GM19025 (cell line): ENCODE data around the gene TOMM5.

Experiments
- ATAC-seq: cut with Tn5 transposase; IDR thresholded peaks from one replicate; pipeline ENCODE4 v1.9.1; 2021; ENCODE audit warnings: mild to moderate bottlenecking, low read depth, moderate library complexity; ENCODE audit not compliant: unreplicated experiment

The TOMM5 gene

GRCh38 chr9:37592108-37592951 is at the start of gene TOMM5:
Gene TOMM5, minus strand, starts transcription at chr9:37592597. Its CDS starts 65 bp downstream, at chr9:37592532.
- ATAC-seq, result peak; percentile 90

DNA sequence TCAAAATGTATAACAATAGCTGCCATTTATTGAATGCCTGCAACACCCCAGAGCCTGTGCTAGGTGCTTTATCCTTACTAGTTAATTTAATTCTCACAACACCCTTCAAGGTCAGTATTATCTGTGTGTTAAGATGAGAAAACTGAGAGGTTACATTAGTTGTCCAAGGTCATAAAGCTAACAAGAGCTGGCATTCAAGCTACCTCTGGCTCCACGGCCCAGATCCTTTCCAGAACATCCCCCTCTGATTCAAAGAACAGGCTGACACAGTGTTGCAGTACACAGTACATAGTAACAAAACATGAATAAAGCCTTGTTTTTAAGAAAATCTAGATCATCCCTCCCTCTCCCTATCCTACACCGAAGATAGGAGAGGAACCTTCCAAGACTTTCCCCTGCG is 48.9 kb upstream of the TOMM5 start:
- ATAC-seq, result no peak

- no peak for ATAC-seq
Measured at GRCh38 chr9:37640246-37640645, 47.8 kb upstream of the TOMM5 start.

GRCh38 chr9:37639841-37640240 is 47.4 kb upstream of the TOMM5 start:
- ATAC-seq, result no peak

GRCh38 chr9:37639109-37639762 is 46.8 kb upstream of the TOMM5 start:
- ATAC-seq, result no peak

DNA sequence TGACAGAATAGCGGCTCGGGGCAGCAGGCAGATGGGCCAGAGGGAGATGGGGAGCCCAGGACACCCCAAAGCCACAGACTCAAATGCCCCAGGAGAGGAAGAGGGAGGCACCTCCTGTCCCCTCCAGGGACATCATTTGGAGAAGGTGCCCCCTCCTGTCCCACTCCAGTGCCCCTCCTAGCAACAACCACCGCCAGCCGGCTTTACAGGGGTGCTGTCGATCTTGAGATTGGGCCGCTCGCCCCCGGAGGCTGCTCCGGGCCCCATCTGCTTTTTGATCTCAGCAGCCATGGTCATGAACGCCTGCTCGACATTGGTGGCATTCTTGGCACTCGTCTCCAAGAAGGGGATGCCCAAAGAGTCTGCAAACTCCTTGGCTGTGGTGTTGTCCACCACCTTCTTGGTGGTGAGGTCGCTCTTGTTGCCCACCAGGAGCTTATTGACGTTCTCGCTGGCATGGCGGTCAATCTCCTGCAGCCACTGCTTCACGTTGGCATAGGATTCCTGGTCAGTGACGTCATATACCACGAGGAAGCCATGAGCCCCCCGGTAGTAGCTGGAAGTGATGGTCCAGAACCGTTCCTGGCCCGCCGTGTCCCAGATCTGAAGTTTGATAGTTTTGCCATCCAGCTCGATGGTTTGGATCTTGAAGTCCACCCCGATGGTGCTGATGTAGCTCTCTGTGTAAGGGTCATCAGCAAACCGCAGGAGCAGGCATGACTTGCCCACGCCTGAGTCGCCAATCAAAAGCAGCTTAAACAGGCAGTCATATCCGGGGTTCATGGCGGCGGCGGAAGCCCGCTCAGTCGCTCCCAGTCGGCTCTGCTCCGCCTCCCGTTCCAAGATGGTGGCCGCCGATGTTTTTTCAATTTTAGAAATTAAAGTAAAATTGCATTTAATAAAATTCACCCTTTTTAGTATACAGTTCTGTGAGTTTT is 44.4 kb upstream of the TOMM5 start:
- no peak for ATAC-seq

DNA sequence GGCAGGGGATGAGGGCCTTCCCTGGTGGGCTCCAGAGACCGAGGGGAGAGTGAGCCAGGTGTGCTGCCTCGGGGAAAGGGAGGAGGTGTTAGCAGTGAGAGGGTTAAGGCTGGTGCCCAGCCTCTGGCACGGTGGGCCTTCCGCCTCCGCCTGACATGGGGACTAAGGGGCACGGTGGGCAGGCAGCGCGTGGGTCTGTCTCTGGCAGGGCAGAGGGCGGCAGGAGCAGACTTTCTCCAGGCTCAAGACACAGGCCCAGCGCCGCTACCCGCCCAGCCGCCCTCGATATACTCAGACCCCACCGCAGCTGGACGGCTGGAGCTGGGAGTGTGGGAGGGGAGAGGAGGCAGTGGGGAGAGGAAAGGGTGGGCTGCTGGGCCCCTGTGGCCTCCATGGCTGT is 43.4 kb upstream of the TOMM5 start:
- no peak for ATAC-seq

DNA sequence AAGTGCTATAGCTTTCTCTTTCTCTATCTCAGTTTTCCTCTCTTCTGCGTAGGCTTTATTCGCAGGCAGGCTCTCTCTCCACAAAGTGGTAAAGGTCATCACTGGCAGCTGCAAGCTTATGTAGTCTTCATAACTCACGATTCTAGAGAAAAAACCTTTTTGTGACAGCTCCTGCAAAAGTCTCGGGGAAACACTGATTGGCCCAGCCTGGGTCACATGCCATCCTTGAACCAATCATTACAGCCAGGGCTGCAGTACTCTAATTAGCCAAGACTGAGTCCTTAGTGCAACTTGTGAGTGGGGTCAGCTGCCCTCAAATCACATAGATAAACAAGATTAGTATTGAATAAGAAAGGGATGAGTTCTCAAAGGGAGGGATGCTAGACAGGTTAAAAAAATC is 40.1 kb upstream of the TOMM5 start:
- no peak for ATAC-seq

DNA sequence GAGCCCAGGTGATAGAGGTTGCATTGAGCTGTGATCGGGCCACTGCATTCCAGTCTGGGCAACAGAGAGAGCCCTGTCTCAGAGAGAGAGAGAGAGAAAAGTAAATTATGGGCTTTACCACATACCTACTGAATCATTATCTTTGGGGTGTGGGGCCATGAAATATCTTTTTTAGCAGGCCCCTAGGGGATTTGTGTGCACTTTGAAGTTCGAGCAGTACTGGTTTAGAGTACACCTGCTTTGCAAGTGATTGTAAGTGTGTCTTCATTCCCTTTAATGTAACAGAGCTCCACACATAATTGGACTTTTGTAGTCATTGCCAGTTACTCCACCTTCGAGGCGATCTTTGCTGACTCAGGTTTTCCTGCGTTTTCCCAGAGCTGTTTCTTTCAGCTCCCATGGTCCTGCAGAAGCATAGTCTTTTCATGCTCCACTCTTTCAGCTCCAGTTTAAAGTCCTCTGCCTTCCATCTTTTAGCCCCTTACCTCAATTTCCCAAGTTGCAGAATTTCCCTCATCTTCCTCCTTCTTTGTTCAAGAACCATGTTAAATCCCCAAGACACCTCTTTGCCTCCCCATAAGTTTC is 34.4 kb upstream of the TOMM5 start:
- ATAC-seq, result no peak

GRCh38 chr9:37625758-37626147 is 33.4 kb upstream of the TOMM5 start:
- ATAC-seq, result no peak

DNA sequence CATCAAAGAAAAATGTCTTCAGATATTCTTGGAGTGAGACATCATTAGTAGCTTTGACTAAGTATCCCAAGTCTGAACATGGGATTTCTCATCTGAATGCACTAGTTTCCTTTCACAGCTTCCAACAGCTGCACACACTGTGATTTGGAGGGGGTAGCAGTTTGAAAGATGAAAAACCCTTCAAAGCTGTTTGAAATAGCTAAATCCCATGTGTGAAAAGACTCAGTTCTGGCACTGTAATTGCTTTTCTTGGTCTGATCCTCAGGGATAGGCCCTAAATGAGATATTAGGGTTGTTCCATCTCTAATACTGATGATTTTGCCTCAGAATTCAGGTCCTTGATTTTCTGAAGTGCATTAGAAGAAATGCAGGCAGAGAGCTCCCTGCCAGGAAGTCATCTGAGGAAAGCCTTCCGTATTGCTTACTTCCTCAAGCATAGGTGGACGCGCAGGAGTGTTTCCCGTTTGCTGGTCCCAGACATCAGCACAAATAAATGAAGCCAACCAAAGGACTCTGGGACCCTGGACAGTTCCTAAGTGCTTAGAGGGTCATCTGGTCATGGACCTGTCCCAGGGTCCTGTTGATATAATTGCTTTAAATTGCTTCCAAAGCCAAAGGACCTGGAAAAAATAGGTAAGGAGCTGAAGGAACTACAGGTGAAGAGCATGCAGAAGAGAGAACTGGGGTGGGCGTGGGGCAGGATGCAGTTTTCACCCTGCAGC is 32.8 kb upstream of the TOMM5 start:
- no peak for ATAC-seq

GRCh38 chr9:37624073-37624472 is 31.7 kb upstream of the TOMM5 start:
- ATAC-seq, result no peak

- no peak for ATAC-seq
Measured at GRCh38 chr9:37623267-37623666, 30.9 kb upstream of the TOMM5 start.

GRCh38 chr9:37622462-37622861 is 30.1 kb upstream of the TOMM5 start:
- no peak for ATAC-seq

- no peak for ATAC-seq
Measured at GRCh38 chr9:37621273-37622121, 29.1 kb upstream of the TOMM5 start.

DNA sequence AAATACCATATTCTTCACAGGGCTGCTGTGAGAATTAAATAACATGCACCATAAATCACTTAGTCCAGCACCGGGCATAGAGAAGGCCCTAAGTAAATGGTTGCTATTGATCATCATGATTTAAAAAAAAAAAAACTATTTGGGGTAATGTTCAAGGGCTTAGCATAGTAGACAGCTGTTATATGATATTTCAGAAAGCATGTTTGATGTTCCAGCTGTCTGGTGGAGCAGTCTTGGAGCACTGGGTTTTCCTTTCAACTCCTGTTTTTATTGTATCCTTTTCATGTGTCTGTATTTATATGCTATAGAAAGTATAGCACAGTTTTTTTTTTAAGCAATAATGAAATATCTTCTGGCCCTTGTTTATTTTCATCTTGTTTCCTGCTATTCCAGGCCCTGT is 28.0 kb upstream of the TOMM5 start:
- no peak for ATAC-seq

- no peak for ATAC-seq
Measured at GRCh38 chr9:37619806-37620205, 27.4 kb upstream of the TOMM5 start.

GRCh38 chr9:37618817-37619216 is 26.4 kb upstream of the TOMM5 start:
- ATAC-seq, result no peak

- no peak for ATAC-seq
Measured at GRCh38 chr9:37617832-37618231, 25.4 kb upstream of the TOMM5 start.
